ENCODE measurements around the gene VRTN. TPM values are rescaled to one million over a fixed set of nuclear protein-coding genes. Genes with fewer than 3 reads are reported as not detected.

The VRTN gene
- total and polyA plus RNA-seq, 2 of the 8 experiments (the other 6 are each of a cell fraction or from before 2014, with no cell fraction given), result 133 to 148 TPM

DNA sequence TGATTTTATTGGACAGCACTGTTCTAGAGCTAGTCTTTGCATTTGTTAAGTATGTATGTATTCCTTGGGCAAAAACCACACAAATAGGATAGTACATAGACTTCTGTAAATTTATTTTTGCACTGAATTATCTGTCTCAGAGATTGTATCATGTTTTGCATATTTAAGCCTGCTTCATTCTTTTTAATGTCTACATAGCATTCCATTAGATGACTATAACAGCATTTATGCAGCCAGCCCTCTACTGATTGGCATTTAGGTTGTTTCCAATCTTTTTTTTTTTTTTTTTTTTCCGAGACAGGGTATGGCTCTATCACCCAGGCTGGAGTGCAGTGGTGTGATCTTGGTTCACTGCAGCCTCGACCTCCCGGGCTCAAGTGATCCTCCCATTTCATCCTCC is 43.2 kb downstream of the VRTN start:
- WGBS, 2 experiments (ENCODE audit: extremely low coverage in 1 of 2, insufficient coverage in 1 of 2, insufficient read length in 1 of 2, insufficient replicate concordance in 2 of 2, low coverage in 1 of 2, low lambda C conversion rate in 2 of 2, missing lambda C conversion rate in 1 of 2), result 81% methylated on average over 2 of the region's 3 CpGs; no CpG with 5 or more reads in 1 of the 2 experiments
- H2BK20ac ChIP-seq (ENCODE audit: low read length), result no peak overlapping the region
- POLR2A ChIA-PET (ENCODE audit: partially characterized antibody), result interaction anchor here (1.0 to 1.5 kb wide), 2 partner anchors 10 to 89 kb away, joined by 3 to 4 read pairs; partner anchors contain the start of gene ABCD4
- H3K23ac ChIP-seq (ENCODE audit: insufficient read length), result no peak overlapping the region
- no peak overlapping the region for H2BK12ac ChIP-seq (ENCODE audit: low read depth, low read length)
- H2AFZ ChIP-seq (ENCODE audit: low read length), result no peak overlapping the region
- no peaks in the 10 kb centered on the region for H3K23me2 ChIP-seq (ENCODE audit: low read depth, low read length)
- H3K9me3 ChIP-seq (ENCODE audit: insufficient read depth in 2 of 2, low read depth in 1 of 2, low read length in 1 of 2), result no peaks in the 10 kb centered on the region
- no peak overlapping the region for H3K9ac ChIP-seq (replicated peaks in 1 of 4; ENCODE audit: extremely low read depth in 1 of 4, low read depth in 3 of 4, low read length in 3 of 4)
- H3K4me3 ChIP-seq (ENCODE audit: extremely low read depth in 1 of 4, insufficient read depth in 2 of 4, low read depth in 3 of 4, low read length in 4 of 4), result no peak overlapping the region
- no peak overlapping the region for H3K27ac ChIP-seq (ENCODE audit: low read depth, low read length)
- no peaks in the 10 kb centered on the region for H3K79me1 ChIP-seq (ENCODE audit: low read depth, low read length)
- TF ChIP-seq, protein P1, sequence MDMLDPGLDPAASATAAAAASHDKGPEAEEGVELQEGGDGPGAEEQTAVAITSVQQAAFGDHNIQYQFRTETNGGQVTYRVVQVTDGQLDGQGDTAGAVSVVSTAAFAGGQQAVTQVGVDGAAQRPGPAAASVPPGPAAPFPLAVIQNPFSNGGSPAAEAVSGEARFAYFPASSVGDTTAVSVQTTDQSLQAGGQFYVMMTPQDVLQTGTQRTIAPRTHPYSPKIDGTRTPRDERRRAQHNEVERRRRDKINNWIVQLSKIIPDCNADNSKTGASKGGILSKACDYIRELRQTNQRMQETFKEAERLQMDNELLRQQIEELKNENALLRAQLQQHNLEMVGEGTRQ (IDR thresholded peaks at IDR 0.05; ENCODE audit: low read length), result no peak
- no peak for TF ChIP-seq RXRA (IDR thresholded peaks at IDR 0.05; ENCODE audit: insufficient read depth, low read depth, low read length)
- TF ChIP-seq TCF12 (IDR thresholded peaks at IDR 0.05; ENCODE audit: low read depth, low read length), result no peak
- no peak for TF ChIP-seq CEBPB (IDR thresholded peaks at IDR 0.05; ENCODE audit: low read depth, low read length)
- no peak for TF ChIP-seq CHD2 (IDR thresholded peaks at IDR 0.05; ENCODE audit: low read length)
- no peak for TF ChIP-seq RFX5 (IDR thresholded peaks at IDR 0.05; ENCODE audit: borderline replicate concordance, low read depth, low read length)
- TF ChIP-seq CTBP2 (IDR thresholded peaks at IDR 0.05; ENCODE audit: borderline replicate concordance, insufficient read depth, insufficient read length, low read length), result no peak
- no peak for TF ChIP-seq TAF1 (IDR thresholded peaks at IDR 0.05; ENCODE audit: low read depth, low read length)
- no peak for TF ChIP-seq HDAC6 (IDR thresholded peaks at IDR 0.05; ENCODE audit: low read depth, low read length)
- no peak for TF ChIP-seq GTF2F1 (IDR thresholded peaks at IDR 0.05; ENCODE audit: borderline replicate concordance, low read depth, low read length)
- TF ChIP-seq POLR2AphosphoS5 (IDR thresholded peaks at IDR 0.05; ENCODE audit: low read depth, low read length), result no peak
- no peak for TF ChIP-seq RBBP5 (IDR thresholded peaks at IDR 0.05; ENCODE audit: borderline replicate concordance, low read depth, low read length)
- H3K14ac ChIP-seq (ENCODE audit: insufficient read length), result no peak overlapping the region
- H3K4me2 ChIP-seq (ENCODE audit: insufficient read depth in 1 of 2, low read depth in 2 of 2, low read length in 2 of 2), result no peak overlapping the region
- H3K27me3 ChIP-seq (replicated peaks in 1 of 4; ENCODE audit: control insufficient read depth in 3 of 4, extremely low read depth in 1 of 4, insufficient read depth in 3 of 4, low read length in 3 of 4), result peaks cover 0 to 2% (median 0%) of the 10 kb centered on the region in 4 experiments; a peak in 1 of 7 replicates
- FAIRE-seq (no peak), DNase-seq (ENCODE audit: low read depth in 1 of 2, low spot score in 2 of 2) (no peak)
- no peaks in the 10 kb centered on the region for H3K79me2 ChIP-seq (ENCODE audit: control insufficient read depth in 1 of 2, insufficient read depth in 2 of 2, low read length in 2 of 2)
- no peak overlapping the region for H2BK5ac ChIP-seq (ENCODE audit: low read depth, low read length)
- no peak overlapping the region for H4K8ac ChIP-seq (ENCODE audit: extremely low read depth, insufficient read depth, low read length)
- H2BK15ac ChIP-seq (ENCODE audit: low read length), result no peak overlapping the region
- no peak overlapping the region for H3K56ac ChIP-seq (replicated peaks; ENCODE audit: insufficient read length, low read depth, low read length)
- no peak overlapping the region for H3K4ac ChIP-seq (replicated peaks; ENCODE audit: insufficient read length, low read depth, low read length)
- peaks cover 0 to 3% (median 0%) of the 10 kb centered on the region in 4 experiments; a peak in 1 of 7 replicates for H3K4me1 ChIP-seq (replicated peaks in 1 of 4; ENCODE audit: control insufficient read depth in 3 of 4, insufficient read depth in 4 of 4, low read length in 3 of 4)
- no peak overlapping the region for H3K18ac ChIP-seq (ENCODE audit: extremely low read depth, low read length)
- H2AK5ac ChIP-seq (ENCODE audit: low read depth, low read length), result no peak overlapping the region
- CTCF ChIA-PET (ENCODE audit: partially characterized antibody), result interaction anchor here (1.0 to 3.5 kb wide), 3 partner anchors 9 to 87 kb away, joined by 4 to 19 read pairs (median 6); no protein-coding TSS in a partner anchor
- H2BK120ac ChIP-seq (replicated peaks; ENCODE audit: low read depth, low read length), result no peak overlapping the region
- no peaks in the 10 kb centered on the region for H3K36me3 ChIP-seq (ENCODE audit: control insufficient read depth in 2 of 4, insufficient read depth in 4 of 4, low read length in 3 of 4)
- no peak overlapping the region for H4K91ac ChIP-seq (replicated peaks; ENCODE audit: insufficient read length, low read length)
- no peaks in the 10 kb centered on the region for H4K20me1 ChIP-seq (replicated peaks in 1 of 2; ENCODE audit: control insufficient read depth in 1 of 2, insufficient read depth in 2 of 2, low read length in 2 of 2)
- H4K5ac ChIP-seq (ENCODE audit: insufficient read length, low read depth, low read length), result no peak overlapping the region
